Endothelial cell of umbilical vein (primary cell): ENCODE data around the gene RAB3GAP2.

Experiments used
- CTCF ChIP-seq, 2 donors: IDR thresholded peaks; 1 replicate in 1 of 2; 2 replicates in 1 of 2; pipeline ENCODE4 v1.5.1; 2011; ENCODE audit warnings: low read length in 2 of 2, mild to moderate bottlenecking in 2 of 2, moderate library complexity in 2 of 2, control low read depth in 1 of 2, inconsistent platforms in 1 of 2, low read depth in 1 of 2; ENCODE audit not compliant: insufficient read depth in 1 of 2; ENCODE audit errors: extremely low read depth in 1 of 2
- MAX ChIP-seq: IDR thresholded peaks from 2 replicates; pipeline ENCODE4 v1.6.1; 2011; ENCODE audit not compliant: insufficient read depth, insufficient read length

- TF ChIP-seq CTCF (IDR thresholded peaks at IDR 0.05; ENCODE audit: extremely low read depth in 1 of 2, insufficient read depth in 1 of 2, low read depth in 1 of 2, low read length in 2 of 2) (no peak), MAX (no peak)
Measured at GRCh38 chr1:220176540-220176939, 95.7 kb downstream of the RAB3GAP2 start.
